Colonic mucosa (tissue), 4 donors: ENCODE data around the gene ATP5F1B. TPM values are rescaled to one million over a fixed set of nuclear protein-coding genes. Genes with fewer than 3 reads are reported as not detected.

ENCODE experiments used
- DNase-seq: peaks from one replicate; pipeline ENCODE4 v3.0.0-alpha.2; 2020
- H3K27ac ChIP-seq: fragments of 200-600 bp; one replicate; pipeline ENCODE4 v1.8.0; 2021
- H3K27me3 ChIP-seq: fragments of 200-600 bp; one replicate; pipeline ENCODE4 v1.8.0; 2021
- H3K36me3 ChIP-seq: fragments of 200-600 bp; one replicate; pipeline ENCODE4 v1.8.0; 2021
- H3K4me1 ChIP-seq: fragments of 200-600 bp; one replicate; pipeline ENCODE4 v1.8.0; 2021; ENCODE audit warnings: mild to moderate bottlenecking
- H3K4me3 ChIP-seq: fragments of 200-600 bp; one replicate; pipeline ENCODE4 v1.8.0; 2021
- H3K9ac ChIP-seq, 2 donors: one replicate each; pipeline ENCODE4 v1.7.0; 2013; ENCODE audit warnings: control low read depth in 2 of 2, low read depth in 2 of 2, low read length in 2 of 2
- H3K9me3 ChIP-seq: fragments of 200-600 bp; one replicate; pipeline ENCODE4 v1.8.0; 2021
- CTCF ChIP-seq: fragments of 200-600 bp; IDR thresholded peaks from one replicate; pipeline ENCODE4 v1.8.0; 2022; ENCODE audit warnings: antibody characterized with exemption, mild to moderate bottlenecking
- intact Hi-C: fragments of 100-400 bp; cut with DNase I; formaldehyde crosslinking; loops from one replicate; pipeline ENCODE4 v1.14.1; 2022
- total RNA-seq, 2 donors: library from RNA; stranded (reverse); fragmentation: NEBNext Ultra II Directional in 1 of 2; extraction: Animal tissue kit (Norgen Biotek cat#: 25700) in 1 of 2; gene quantifications; one replicate each; pipeline ENCODE4 v1.2.1, GENCODE V29; 2021
- donor health status: healthy.
- donor health status: DM: no; HTN: no; CAD: no.
- donor health status: DM: no; HTN: no; CAD: no.

ATP5F1B gene
- total RNA-seq, 2 donors from 2014 or later = 1,505 to 1,554 TPM

GRCh38 chr12:56676851-56677580 lies 31.2 kb upstream of the ATP5F1B start:
- TF ChIP-seq CTCF = no peak
- Histone ChIP-seq H3K9ac (no peak overlapping the region), H3K9me3 (no peaks in the 10 kb centered on the region), H3K4me1 (no peaks in the 10 kb centered on the region), H3K27ac (peak overlapping the region; percentile 56), H3K27me3 (no peaks in the 10 kb centered on the region), H3K36me3 (no peaks in the 10 kb centered on the region), H3K4me3 (no peak overlapping the region)
- intact Hi-C loops = no loop called here
- DNase-seq = no peak

GRCh38 chr12:56671608-56672007 lies 25.8 kb upstream of the ATP5F1B start:
- TF ChIP-seq CTCF = no peak
- peaks cover 13% of the 10 kb centered on the region for H3K4me1 ChIP-seq

DNA sequence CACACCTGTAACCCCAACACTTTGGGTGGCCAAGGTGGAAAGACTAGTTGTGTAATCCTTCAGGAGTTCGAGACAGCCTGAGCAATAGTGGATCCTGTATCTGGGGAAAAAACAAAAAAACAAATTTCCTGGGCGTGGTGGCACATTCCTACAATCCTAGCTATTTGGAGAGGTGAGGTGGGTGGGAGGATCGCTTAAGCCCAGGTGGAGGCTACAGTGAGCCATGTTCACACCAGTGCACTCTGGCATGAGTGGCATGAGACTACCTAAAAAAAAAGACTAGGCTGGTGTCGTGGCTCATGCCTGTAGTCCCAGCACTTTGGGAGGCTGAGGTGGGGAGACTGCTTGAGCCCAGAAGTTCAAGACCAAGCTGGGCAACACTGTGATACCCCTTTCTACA lies 25.1 kb upstream of the ATP5F1B start:
- intact Hi-C loops = no loop called here
- no peaks in the 10 kb centered on the region for H3K9me3 ChIP-seq
- no peak for TF ChIP-seq CTCF
- H3K27ac ChIP-seq = peak overlapping the region; percentile 58
- no peaks in the 10 kb centered on the region for H3K27me3 ChIP-seq
- H3K36me3 ChIP-seq = peaks cover 12% of the 10 kb centered on the region
- H3K9ac ChIP-seq = no peak overlapping the region
- DNase-seq = no peak
- H3K4me1 ChIP-seq = peaks cover 13% of the 10 kb centered on the region
- H3K4me3 ChIP-seq = no peak overlapping the region

More at GRCh38 chr12:56671608-56672007, 25.8 kb upstream of the ATP5F1B start:
- Histone ChIP-seq H3K4me3 (no peak overlapping the region), H3K36me3 (peaks cover 12% of the 10 kb centered on the region), H3K9me3 (no peaks in the 10 kb centered on the region), H3K27ac (peak overlapping the region; percentile 58), H3K27me3 (no peaks in the 10 kb centered on the region), H3K9ac (no peak overlapping the region)
- DNase-seq = no peak
- intact Hi-C loops = no loop called here

GRCh38 chr12:56668197-56668457 lies 22.3 kb upstream of the ATP5F1B start:
- H3K27me3 ChIP-seq = no peaks in the 10 kb centered on the region
- peaks cover 17% of the 10 kb centered on the region for H3K36me3 ChIP-seq
- TF ChIP-seq CTCF = no peak
- no peak overlapping the region for H3K27ac ChIP-seq
- no peak overlapping the region for H3K9ac ChIP-seq
- H3K4me3 ChIP-seq = no peak overlapping the region
- H3K4me1 ChIP-seq = peaks cover 13% of the 10 kb centered on the region
- intact Hi-C loops = no loop called here
- no peak for DNase-seq
- no peaks in the 10 kb centered on the region for H3K9me3 ChIP-seq

DNA sequence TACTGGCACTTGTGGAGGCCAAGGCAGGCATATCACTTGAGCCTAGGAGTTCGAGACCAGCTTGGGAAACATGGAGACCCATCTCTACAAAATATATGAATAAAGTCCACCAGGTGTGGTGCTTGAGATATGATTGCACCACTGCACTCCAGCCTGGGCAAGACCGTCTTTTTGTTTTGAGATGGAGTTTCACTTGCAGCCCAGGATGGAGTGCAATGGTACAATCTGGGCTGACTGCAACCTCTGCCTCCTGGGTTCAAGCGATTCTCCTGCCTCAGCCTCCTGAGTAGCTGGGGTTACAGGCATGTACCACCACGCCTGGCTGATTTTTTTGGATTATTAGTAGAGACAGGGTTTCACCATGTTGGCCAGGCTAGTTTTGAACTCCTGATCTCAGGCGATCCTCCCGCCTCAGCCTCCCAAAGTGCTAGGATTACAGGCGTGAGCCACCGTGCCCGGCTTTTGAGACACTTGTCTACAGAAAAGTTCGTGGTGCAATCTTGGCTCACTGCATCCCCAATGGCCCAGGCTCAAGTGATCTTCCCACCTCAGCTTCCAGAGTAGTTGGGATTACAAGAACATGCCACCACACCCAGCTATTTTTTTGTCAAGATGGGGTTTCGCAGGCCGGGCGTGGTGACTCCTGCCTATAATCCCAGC lies 16.3 kb upstream of the ATP5F1B start:
- DNase-seq = no peak
- no peak overlapping the region for H3K9ac ChIP-seq

More for the DNA sequence above, 16.3 kb upstream of the ATP5F1B start:
- Histone ChIP-seq H3K36me3 (peaks cover 5% of the 10 kb centered on the region), H3K4me1 (no peaks in the 10 kb centered on the region), H3K27ac (no peak overlapping the region), H3K9me3 (no peaks in the 10 kb centered on the region), H3K4me3 (no peak overlapping the region), H3K27me3 (no peaks in the 10 kb centered on the region)
- TF ChIP-seq CTCF = no peak
- intact Hi-C loops = no loop called here
